Spleen (tissue), 7 donors: ENCODE measurements around the gene DUSP22.

ENCODE experiments used
- CTCF ChIP-seq, 11 experiments: fragments of 200-600 bp in 7 of 11; fragments of 450-650 bp in 4 of 11; sonication (generic) in 4 of 11; IDR thresholded peaks in 8 of 11; conservative IDR thresholded peaks in 3 of 11; 1 replicate in 7 of 11; 2 replicates in 4 of 11; pipeline versions ENCODE4 v1.4.0 to v1.8.0; 2016 to 2021; ENCODE audit warnings: antibody characterized with exemption in 11 of 11, inconsistent platforms in 4 of 11, mild to moderate bottlenecking in 1 of 11
- POLR2A ChIP-seq, 3 donors: fragments of 450-650 bp; IDR thresholded peaks; one replicate each; pipeline ENCODE4 v1.5.1; 2017; ENCODE audit warnings: antibody characterized with exemption in 3 of 3, mild to moderate bottlenecking in 1 of 3
- donor health status: DM: no; HTN: no; CAD: no; lungs with moderate emphysema.
- donor health status: DM: no; HTN: no; CAD: no.
- donor health status: DM: no; HTN: no; CAD: no.

- peak in 2 of 3 donors; percentile 25 to 83 for TF ChIP-seq POLR2A (IDR thresholded peaks at IDR 0.05)
- TF ChIP-seq CTCF (IDR thresholded peaks at IDR 0.05 in 8 of 11, conservative IDR thresholded peaks at IDR 0.05 in 3 of 11): peak in 1 of 11 experiments; percentile 24
Observed at GRCh38 chr6:291697-292505, at the start of gene DUSP22.
